GM18511 (cell line): ENCODE results near the gene PCSK2.

Source experiments
- ATAC-seq: cut with Tn5 transposase; IDR thresholded peaks from one replicate; pipeline ENCODE4 v1.9.1; 2021; ENCODE audit warnings: mild to moderate bottlenecking, moderate library complexity; ENCODE audit not compliant: unreplicated experiment

PCSK2 gene

DNA sequence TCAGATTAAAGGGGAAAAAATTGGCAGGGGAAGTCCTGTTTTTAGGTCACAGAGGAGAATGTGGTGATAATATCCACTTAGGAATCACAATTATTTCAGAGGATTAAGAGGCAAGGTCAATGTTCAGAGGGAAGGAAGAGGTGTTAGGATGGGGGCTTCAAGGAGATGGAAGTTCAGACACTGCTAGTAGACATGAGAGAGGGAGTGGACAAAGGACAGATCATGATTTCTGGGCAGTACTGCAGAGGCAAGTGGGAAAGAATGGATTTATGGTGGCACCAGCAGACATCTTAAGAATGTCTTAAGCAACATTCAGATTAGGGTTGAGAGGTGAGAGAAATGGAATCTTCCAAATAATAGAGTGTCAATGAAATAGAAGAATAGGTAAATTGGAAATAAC, 9.9 kb downstream of the PCSK2 start:
- no peak for ATAC-seq

DNA sequence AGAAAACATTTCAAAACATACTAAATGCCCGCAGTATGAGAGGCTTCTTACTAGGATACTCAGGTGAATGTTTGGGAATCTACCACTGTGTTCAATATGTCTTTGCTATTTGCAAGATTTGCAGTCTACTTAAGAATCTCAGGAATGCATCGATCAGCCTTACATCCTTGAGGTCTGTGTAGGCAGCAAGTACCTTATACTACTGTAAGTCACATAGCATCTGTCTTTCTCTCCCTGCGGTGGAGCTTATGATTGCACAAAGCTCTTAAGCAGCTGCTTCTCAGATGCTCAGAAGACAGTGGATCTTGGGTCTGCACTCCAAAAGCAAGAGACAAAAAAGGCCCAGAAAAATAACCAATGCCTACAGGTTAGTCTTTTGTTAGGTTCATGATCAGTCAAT, 21.4 kb downstream of the PCSK2 start:
- ATAC-seq, result no peak

DNA sequence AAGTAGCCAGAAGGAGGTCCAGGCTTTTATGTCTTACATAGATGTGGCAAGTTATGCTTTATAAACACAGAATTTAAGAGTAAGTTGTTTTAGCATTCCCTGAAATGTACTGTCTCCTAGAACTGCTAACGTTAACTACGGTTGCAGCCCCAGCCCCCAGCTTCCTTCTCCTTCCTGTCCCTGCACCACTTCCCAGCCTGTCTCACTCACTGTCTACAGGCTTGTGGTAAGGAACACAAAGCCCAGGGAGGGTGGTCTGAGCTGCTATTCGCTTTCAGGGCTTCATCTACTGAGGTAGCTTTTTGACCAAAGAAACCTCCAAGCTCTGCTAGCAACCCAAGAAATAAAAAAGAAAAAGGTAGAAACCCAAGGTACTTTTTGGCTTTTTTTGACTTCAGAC, 35.9 kb downstream of the PCSK2 start:
- ATAC-seq, result no peak

DNA sequence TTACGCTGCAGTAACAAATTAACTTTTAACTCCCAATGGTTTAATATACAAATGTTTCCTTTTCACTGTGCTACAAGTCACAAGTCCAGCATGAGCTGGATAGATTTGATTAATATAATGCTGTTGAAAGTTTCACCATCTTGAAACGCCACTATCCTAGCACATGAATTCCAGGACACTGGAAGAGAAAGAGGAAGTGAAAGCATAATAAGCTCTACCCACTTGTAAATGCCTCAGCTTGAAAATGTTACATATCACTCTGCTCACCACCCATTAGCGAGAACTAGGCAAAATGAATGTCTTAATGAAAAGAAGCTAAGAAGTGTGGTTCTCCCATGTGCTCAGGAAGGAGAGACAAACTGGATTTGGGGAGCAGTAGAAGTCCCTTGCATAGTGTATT, 46.9 kb downstream of the PCSK2 start:
- ATAC-seq, result no peak

DNA sequence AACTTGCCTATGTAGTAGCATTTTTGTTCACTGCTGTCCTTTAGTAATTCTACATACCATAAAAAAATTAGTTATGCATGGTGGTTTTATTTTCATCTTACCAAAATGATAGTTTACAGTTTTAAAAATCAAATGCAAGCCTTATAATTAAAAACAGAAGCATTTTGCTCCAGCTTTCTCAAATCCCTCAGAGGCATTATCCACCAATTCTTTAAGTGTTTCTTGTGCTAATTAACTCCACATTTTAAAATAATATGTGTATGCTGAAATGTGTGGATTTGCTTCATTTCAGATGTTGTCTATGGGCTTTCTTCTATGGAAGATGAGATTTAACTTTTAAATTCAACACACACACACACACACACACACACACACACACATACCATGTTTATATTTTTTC, 49.3 kb downstream of the PCSK2 start:
- no peak for ATAC-seq

DNA sequence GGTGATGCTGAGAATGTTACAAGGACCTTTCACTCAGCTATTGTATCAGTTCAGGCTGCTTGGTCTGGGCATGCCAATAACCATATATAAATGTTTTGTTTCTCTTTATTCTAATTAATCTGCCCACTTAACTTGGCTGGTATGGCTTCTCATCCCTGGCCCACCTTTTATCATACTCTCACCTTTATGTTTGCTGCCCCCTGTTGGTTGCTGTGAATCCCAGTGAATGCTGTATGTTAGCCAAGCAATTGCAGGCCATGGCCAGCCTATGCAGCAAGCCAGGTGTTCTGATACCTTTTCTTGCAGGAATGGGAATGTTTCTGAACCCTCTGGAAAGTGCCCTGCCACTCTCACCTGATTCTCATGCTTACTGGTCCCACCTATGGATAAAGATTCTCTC, 54.6 kb downstream of the PCSK2 start:
- no peak for ATAC-seq

DNA sequence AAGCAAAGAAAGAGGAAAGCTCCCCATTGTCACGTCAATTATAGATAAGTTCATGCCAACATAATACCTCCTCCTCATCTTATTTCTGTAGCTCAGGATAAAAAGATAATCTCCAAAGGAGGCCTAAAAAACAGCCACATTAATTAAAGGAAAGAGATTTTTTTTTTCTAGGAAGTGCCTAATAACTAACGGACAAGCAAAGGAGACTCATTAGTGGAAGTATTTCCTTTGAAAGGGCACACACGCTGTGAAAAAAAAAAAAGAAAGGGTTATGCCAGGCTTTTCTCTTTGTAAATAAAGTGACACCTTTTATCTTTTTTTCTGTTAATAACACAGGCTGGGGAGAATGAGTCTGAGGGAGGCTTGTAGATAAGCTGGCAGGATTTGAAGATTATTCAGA, 55.7 kb downstream of the PCSK2 start:
- no peak for ATAC-seq

DNA sequence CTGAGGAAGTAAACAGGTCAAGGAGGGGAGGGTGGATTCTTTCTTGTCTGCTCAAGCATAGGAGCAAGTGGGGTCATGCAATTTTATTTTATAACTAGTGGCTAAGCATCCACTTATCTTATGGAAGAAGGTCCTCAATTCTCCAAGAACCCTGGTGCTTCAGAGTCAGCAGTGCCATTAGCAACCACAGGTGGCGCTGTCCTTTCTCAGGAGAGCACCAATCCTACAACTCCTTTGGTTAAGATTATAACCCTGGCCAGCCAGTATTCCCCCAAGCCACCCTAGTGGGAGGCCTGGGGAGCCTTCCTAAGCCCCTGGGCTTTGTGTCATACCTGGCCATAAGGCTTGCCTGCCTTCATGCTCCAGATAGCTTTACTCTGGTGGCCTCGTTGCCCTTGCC, 60.7 kb downstream of the PCSK2 start:
- no peak for ATAC-seq

DNA sequence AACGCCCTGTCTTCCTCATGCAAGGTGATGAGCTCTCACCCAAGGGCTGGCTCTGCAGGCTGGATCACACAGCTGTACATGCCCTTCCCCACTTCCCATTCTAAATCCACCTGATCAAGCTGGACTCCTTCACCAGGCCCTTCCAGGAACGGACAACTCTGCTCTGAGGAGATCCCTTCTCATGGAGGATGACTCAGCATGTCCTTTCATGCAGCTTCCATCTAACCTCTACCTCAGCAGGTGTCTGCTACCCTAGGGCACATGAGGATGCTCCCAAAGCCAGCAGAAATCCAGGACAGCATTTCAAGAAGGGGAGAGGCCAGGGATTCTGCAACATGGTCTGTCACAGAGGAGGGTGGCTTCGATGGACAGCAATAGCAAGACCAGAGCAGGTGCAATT, 61.2 kb downstream of the PCSK2 start:
- no peak for ATAC-seq

DNA sequence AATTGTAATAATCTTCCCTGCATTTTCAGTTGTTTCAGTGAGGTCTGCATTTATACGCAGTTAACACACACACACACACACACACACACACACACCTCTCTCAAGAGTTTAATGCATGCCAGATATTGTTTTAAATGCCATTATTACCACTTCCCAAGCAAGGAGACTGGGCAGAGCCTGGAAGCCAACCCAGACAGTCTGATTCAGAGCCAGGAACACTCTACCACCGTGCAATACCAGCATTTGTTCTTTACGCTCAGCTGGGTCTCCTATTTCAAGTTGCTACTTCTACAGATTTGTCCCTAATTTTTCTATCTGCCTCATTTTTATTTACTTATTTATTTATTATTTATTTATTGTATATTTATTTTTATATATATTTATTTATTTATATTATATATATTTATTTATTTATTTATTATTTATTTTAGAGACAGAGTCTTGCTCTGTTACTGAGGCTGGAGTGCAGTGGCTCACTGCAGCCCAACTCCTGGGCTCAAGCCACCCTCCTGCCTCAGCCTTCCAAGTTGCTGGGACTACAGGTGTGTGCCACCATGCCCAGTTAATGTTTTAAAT, 68.4 kb downstream of the PCSK2 start:
- ATAC-seq, result no peak

DNA sequence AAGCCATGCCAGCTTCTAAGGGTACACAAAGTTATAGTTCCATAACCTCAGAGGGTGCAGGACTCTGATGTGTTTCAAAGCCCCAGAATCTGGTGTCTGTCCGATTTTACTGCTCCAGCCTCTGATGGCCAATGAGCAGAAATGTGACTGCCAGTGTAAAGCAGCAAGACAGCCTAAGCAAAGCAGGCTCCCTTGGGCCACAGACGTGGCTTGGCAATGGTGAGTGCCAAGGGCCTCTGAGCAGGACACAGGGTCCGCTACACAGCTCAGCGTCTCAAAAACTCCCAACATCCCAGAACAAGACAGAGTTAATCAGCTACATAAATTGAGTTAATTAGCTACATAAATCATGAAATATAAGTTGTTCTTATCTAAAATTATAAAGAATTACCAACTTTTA, 69.2 kb downstream of the PCSK2 start:
- no peak for ATAC-seq

DNA sequence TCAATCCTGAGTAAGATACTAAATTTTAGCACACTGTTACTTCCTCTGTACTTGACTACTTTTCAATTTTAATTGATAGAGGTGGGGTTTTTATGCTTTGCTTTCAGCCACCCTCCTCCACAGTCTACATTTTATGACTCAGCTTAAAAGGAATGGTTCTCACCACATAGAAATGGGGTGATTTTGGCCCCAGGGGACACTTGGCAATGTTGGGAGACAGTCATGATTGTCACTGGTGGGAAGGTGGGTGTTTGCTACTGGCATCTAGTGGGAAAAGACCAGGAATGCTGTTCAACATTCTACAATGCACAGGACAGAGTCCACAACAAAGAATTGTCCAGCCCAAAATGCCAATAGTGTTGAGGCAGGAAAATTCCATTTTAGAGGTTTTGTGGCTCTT, 71.3 kb downstream of the PCSK2 start:
- no peak for ATAC-seq

DNA sequence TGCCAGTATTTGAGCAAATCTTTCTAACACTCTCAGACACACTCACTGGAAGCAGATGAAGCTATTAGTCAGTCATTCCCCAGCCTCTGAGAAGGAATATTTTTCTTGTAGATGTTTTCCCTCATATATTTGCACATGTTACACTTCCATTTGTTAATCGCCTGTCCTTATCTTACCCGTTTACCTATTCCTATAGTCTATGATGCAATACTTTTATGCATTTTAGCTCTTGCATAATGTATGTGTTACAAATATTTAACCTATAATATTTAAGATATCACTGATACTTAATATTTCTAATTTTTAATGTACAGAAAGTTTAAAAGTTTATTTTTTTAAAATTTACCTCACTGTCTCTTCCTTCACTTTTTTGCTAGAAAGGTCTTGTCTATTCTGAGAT, 71.9 kb downstream of the PCSK2 start:
- ATAC-seq, result no peak

DNA sequence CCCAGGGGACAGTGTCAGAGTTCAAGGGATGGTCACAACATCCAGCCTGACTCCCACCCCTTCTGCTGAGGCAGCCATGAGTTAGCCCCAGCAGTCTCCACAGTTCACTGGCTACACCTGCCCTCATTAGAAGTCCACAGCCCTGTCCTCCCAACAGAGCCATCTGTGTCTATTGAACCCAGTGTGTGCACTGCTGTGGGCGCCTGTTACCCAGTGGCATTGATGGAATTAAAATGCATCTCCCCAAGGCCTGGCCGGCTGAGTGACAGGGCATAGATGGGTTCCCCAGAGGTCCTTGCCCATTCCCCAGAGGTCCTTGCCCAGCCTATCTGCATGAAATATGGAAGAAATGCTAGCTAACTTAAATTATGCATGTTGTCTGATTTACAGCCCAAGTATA, 73.3 kb downstream of the PCSK2 start:
- ATAC-seq, result no peak

DNA sequence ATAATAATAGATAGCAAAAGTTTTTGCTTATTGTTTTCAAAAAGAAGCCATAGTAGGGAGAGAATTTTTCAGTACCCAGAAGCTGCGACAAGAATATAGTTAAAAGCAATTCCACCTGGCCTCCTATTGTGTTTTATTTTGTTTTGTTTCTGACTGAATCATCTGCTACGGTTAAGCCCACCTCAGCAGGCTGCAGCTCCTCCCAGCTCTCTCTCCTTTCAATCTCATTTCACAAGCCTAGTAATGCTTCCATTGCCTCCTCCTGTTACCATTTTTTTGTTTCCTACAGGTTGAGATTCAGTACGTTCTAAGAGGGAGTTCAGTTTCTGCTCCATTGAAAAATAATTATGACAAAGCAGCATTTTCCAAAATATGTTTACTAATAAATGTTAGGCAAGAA, 77.9 kb downstream of the PCSK2 start:
- ATAC-seq, result no peak

DNA sequence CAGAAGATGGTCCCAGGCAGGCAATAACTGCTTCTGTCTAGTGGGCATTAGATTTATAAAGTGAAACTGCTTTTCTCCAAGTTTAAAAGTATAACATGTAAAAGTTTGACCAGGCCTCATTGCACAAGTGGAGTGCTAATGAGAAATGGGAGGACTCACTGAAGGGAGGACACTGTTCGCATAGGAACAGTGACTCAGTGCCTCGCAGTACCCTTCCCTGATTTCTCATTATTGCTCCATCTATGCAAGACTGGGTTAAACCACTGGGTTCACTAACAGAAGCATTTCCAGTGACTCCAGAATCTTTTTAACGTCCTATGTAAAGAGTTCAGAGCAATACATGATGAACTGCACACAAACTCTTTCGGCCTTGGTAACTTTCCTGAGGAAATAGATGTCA, 79.6 kb downstream of the PCSK2 start:
- ATAC-seq, result no peak

DNA sequence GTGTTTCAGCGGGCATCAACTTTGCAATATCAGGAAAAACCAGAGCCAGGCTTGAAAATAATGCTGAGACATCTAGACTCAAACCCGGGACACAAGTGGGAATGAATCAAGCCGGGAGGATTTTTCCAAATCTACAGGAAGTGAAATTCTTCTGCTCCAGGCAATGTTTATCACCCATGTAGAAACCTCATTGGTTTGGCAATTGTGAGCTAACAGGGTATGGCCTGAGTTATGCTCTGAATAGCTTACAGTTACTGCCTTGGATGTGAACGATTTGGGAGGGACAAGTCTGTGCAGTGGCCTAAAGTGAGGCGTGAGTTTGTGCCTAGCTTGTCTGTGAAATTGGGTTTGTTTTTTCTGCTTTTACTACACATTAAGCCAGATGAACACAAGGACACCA, 87.4 kb downstream of the PCSK2 start:
- ATAC-seq, result no peak

DNA sequence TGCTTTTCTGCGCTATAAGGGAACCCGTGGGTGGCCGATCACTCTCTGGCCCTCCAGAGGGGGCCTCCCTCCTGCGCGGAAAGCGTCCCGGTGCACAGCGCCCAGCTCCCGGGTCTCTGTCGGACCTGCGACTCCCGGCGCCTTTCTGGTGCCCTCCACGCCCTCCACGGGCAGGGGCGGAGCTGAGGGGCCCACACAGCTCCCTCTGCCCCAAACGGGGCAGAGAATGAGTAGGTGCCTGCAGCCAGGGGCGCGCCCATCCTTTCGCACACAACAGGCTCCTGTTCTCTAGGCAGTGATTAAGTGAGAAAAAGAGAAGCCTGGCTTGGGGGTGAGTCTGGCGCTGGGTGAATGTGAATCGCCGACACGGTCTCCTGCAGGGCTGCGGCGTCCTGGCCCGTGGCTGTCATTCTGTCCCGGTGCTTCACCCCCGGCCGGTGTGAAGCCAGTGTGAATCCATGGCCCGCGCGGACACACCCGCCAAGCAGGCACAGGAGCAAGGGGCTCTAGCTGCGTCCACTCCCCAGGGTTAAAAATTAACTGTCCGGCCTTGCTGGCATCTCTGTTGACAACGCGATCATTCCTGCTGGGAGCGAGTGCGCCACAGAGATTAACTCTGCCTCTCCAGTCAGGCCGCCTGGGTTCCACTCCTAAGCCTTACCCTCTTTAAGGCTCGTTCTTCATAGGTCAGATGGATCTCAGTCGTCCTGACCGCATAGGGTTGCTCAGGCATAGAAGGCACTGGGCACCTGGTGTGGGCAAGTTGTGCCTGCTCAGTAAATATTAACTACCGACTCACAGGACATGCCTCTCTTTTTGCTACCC, 88.8 kb downstream of the PCSK2 start:
- no peak for ATAC-seq

DNA sequence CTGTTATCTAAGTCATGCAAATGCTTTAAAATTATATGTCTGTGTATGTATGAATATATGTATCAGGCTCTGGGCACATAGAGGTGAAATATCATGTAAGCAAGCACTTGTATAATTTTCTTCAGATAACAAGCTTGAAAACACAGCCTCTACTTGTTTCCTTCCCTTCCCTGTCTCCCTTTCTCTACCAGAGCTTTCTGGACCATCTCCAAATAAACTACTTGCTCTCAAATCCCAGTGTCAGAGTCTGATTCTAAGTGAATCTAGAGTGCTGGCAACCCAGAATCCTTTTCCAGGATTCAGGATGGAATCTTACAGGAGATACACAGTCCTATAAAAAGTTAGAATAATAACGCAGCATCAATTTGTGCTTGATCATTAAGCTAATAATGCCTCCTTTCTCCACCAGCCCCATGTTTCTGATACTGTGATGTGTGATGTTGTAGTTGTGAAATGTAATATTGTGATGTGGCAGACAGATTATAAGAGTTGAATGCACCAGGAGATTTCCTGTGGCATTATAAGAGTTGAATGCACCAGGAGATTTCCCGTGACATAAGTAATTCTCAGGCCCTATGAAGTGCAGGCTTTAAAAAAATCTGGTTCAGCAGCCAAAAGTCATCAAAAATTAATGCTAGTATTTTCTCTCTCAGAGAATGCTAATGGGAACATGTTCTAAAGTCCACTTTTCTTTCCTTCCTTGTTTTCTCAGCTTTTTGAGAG, 89.6 kb downstream of the PCSK2 start:
- no peak for ATAC-seq

DNA sequence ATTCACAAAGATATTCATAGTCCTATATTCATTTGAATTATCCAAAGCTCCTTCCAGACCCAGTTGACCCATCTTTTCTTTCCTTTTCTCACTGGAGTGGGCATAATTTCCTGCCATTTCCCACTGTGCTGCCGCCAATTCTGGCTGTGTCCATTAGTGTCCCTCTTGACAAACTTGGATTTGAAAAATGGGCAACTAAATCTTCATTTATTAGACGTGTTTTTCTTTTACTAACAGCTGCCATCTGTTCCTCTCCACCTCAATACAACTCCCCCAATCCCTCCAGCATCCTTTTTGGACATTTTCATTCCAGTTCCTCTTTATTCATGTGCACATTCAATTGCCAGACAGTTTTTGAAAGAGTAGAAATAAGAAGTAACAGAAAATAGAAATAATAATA, 90.5 kb downstream of the PCSK2 start:
- no peak for ATAC-seq

DNA sequence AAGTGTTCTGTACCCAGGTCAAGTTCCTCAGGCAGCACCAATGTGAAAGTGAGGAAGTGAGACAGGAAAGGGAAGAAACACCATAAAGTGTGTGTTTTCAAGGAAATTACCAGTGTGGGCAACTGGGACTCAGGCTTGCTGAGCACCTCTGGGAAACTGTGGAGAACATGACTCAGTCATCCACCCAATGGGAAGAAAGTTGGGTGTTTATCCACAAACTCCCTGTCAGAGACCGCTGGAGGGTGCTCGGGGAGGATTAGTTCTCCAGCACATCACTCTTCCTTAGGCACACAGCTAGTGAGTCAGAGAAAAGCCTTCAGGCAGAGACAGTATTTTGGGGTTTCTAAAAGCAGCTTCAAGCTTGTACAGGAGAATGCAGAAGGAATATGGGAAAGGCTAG, 93.6 kb downstream of the PCSK2 start:
- no peak for ATAC-seq

DNA sequence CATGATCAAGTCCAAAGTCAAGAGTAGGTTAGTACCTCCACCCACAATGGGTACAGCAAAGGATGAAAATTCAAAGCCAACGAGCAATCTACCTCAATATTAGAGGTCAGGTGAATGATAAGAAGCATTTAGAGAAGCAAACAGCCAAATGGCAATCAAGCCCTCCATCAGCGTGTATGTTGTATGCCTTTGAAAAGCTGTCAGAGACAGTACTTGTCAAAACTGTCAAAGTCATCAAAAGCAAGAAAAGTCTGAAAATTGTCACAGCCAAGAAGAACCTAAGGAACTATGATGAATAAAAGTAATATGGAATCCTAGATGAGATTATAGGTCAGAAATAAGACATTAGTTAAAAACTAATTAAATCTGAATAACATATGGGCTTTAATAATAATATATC, 99.3 kb downstream of the PCSK2 start:
- ATAC-seq, result no peak
